Right renal pelvis (tissue), 4 donors: ENCODE measurements around the gene NELL1. TPM values are rescaled to one million over a fixed set of nuclear protein-coding genes. Genes with fewer than 3 reads are reported as not detected.

ENCODE experiments used
- DNase-seq, 4 donors: peaks; one replicate each; pipeline ENCODE4 v3.0.0-alpha.2; 2013; ENCODE audit warnings: low read depth in 4 of 4, low spot score in 3 of 4, missing footprints in 1 of 4
- polyA plus RNA-seq, 4 donors: library from polyadenylated mRNA; unstranded; fragments of 120-200 nt; gene quantifications; one replicate each; pipeline ENCODE4 v1.2.1, GENCODE V29; 2013; ENCODE audit not compliant: insufficient read length in 4 of 4

NELL1 gene
- polyA plus RNA-seq, 4 donors, result 2.4 to 4.6 (median 3.2) TPM

DNA sequence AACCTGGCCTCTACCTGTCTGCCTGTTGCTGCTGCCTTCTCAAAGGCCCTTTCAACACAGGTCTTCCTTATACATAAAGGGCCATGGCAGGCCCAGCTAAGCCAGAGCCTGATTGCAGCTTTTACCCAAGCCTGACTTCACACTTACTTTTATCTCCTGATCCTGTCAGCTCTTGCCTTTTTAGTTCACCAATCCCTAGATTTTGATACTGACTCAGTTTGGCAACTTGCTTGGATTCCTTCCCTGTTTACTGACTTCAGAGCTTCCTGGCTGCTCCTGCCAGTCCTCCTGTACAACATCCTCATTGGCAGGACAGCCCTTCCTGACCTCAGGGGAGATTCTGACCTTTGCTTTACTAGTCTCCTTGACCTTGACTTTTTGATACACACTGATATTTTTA lies 195.2 kb downstream of the NELL1 start:
- DNase-seq, result no peak

DNA sequence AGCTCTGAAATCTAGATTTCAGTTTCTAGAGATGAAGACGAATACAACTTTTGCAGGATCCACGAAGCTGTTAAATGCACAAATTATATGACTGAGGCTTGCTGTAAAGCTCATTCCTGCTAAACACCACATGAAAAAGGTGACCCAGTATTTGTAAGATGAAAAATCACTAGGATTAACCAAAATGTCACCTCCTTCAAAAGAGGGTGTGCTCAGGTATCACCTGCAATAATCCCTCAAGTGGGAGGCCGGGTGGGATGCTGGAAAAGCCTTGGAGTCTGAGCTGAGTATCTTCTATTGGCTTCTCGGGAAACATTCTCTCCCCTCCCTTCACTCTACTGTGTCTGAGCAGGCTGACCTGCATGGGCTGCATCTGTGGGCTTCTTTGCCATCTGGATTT lies 195.8 kb downstream of the NELL1 start:
- no peak for DNase-seq

DNA sequence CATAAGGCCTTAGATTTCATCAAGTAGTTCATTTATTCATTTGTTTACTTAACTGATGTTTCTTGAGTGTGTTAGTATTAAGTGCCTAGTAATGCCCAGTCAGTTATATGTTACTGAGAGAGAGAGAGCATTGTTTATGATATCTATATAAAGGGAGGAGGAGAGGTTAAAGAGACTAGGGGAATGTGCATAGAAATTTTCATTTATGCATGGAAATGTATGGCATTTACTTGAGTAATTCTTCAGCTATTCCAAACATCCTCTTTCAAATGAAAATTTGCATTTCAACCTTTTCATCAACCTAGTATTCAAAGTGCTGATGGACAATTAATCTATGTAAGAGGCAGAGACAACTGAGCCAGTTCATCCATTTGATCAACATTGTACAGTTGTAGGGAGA lies 199.7 kb downstream of the NELL1 start:
- no peak for DNase-seq

DNA sequence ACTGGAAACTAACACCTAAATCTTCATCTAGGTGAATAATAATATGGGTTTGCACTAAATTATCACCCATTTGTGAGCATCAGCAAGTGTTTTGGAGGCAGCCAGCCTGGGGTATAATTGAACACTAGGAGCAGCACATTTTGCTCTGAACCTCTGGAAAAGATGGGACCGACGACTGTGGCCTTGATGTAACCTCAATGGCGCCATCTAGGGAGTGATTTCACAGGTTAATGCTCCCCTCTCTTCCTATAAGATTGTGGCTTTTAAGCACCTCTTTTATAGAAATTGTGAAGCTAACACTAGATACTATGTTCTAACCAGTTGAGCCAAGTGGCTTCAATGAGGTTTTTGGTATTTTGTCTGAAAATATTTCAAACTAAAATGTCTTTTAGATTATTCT lies 203.7 kb downstream of the NELL1 start:
- DNase-seq, result no peak

DNA sequence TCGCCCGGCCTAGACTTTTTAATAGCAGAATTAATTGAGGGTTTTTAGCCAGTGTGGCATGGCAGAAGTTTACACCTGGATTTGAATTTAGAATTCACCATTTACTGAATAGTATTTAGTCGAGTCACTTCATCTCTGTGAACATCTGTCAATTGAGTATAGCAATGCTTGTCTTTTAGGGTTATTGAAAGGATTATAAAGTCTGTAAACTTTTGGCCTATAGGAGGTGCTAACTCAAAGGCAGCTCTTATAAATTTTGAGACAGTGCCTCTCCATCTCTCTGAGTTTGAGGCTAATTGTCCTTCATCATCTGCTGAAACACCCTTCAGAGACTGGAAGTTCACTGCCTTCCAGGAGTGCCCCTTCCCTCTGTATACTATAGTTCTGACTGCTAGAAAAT lies 205.0 kb downstream of the NELL1 start:
- DNase-seq, result no peak

DNA sequence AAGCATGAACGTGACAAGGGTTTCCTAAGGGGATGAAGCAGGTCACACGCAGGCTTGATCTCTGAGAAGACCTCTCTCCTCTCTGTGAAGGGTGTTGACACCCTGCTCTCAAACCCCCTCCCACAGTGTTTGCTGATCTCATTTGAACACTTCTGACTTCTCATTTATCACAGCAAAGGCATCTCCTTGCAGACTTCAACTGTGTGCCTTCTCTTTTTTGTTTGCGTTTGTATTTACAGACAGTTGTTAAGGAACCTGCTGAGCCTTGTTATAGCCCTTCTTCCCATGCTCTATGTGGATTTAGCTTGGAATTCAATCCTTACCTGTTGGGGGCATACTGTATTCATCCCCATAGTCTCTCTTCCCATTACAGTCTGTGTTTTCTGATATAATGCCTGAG lies 206.5 kb downstream of the NELL1 start:
- no peak for DNase-seq

DNA sequence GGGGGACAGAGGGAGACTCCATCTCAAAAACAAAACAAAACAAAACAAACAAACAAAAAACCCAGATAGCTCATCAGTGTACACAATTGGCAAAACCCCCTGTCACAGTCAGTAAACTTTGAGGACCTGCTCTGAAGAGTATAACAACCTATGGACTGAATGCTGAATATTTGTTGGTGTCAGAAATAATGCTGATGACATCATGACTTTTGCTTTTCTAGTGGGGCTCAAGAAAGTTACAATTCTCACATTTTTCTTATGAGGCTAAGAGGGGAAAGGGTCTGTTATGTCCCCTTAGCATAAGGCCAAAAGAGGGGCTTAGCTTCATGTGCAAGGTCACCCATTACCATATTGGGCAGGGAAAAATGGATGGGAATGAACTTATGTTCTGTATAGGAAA lies 207.4 kb downstream of the NELL1 start:
- no peak for DNase-seq

DNA sequence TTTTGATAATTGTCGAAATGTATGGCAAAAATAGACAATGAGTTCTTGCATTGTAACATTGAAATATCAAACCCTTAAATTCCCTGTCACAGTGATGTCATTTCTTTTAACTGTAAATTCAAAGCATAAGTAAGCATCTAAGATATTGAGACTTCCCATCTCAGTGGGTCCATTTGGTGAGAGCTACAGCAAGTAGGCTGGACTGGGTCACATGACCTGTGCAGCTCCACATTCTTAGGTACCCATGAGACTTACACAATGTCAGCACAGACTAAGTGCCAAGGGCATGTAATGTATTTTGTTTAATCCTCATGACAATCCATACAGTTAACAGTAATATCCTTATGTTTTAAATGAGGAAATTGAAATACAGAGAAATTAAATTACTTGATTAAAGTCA lies 210.7 kb downstream of the NELL1 start:
- no peak for DNase-seq

DNA sequence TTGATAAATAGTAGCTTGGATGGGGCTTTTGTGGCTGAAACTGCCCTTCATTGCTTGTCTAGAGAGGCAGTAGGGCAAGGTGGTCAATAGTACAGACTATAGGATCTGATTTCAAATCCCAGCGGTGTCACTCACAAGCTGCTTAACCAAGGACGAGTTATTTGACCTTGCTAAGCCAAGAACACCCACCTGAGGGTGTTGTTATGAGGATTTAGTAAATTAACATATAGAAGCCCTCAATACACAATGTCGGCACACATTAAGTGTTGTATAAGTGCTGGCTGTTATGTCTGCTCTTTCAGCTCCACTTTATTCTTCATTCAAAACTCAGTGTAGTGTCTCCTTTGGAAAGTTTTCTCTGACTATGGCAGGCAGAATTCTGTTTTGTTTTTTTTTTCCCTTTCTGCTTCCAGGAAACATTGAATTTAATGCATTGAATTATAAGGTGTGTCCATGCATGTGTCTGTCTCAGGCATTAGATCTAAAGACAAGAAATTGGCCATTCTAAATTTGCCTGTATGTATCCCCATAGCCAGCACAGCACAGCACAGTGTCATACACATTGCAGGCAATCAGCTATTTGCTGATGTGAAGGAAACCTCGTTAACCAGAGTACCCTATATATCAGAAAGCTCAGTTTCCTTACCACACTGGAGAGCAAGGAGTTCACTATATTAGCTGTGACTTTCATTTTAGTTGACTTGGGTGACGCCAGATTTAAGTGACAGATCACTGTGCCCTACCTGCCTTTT lies 212.1 kb downstream of the NELL1 start:
- DNase-seq, result no peak

DNA sequence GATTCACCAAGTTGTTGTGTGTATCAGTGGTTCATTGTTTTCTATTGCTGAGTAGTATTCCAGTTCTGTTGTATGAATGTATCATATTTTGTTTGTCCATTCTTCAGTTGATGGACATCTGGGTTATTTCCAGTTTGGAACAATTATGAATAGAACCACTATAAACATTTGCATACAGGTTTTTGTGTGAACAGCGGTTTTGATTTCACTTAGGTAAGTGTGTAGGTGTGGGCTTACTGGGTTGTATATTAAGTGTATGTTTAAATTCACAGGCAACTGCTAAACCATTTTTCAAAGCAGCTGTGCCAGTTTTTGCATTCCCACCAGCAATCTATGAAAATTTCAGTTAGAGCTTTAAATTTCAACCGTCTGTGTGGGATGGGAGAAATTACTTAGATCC lies 217.8 kb downstream of the NELL1 start:
- no peak for DNase-seq

DNA sequence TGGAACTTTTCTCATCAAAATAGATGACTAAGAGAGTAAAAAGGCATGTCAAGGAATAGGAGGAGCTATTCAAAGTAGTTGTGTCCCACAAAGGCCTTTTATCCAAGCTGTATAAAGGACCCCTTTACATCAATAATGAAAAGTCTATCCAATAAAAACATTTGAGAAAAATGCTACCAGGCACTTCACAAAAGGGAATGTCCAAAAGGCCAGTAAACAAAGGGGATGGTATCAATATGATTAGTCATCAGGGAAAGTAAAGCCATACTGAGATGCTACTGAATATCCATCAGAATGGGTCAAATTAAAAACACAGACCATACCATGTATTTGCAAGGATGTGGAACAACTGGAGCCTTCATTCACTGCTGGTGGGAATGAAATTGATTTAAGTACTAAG lies 224.9 kb downstream of the NELL1 start:
- DNase-seq, result no peak

DNA sequence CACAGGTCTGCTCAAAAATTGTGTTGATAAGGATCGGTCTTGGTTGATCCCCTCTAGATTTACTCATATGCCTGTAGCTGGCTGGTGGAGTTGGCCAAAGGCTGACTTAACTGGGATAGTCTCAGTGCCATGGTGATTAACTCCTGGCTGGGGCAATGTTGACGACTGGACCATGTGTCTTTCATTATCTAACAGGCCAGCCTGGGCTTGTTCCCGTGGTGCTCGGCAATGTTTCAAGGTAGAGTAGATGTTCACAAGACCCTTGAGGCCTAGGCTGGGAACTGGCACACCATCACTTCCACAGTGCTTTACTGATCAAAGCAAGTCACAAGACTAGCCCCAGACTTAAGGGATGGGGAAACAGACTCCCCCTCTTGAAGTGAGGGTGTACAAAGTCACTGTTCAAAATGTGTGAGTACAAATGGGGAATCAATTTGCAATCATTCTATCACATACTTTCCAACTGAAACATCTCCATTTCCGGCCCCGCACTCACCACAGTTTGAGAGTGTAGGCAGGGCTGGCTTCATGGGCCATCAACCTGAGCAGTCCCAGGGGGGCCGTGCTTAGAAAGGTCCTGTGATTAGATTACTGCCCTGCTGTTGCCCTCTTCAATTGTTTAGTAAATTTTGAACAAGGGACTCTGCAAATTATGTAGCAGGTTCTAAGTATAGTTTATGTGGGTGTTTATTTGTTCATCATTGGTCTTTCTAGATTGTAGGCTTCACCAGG lies 240.8 kb downstream of the NELL1 start:
- no peak for DNase-seq

DNA sequence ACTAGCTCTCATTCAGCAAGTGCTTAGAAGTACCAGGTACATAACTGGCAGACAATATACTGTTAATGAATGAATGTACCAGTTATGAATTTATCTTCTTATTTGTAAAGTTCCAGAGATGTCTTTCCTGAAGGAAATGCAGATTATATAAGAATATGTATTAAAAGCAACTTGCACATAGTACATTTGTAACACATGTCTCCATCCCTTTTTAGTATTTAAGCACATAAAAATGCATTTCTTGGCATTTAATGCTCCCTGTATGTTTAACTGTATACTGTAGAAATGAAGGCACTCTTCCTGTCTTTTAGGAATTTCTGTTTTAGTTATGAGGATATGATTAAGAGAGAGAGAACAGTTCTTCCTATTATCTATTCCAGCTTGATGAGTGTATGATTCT lies 241.3 kb downstream of the NELL1 start:
- no peak for DNase-seq

DNA sequence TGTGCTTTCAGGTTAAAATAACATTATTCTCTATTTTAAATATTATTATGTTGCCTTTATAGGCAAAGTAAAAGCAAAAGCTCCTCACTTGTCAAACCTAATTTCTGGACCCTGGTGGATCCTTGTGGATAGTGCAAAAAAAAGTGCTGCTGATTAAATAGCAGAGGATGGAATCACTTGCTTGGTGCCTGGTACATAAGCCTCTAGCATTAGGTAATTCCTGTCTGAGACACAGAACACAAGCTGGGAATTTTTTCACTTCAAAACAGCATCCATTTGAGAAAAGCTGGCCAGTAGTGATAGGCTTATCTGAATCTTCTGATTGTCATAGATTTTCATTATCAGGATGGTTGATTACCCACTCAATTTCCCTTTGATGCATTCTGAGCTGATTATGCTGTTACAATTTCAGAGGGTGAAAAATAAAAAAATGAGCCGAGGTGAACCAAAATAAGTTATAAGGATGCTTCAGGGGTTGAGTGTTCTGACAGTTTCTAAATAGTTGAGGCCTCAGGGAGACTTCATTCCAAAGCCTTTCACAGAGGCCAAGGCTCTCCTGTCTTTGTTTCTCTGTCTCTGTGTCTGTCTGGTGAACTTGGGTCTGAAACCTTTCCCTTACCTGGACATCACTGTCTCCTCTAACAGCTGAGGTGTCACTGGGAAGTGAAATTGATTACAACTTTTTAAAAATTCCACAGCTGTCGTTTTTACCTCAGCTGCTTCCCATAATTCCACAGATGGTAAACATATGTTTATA lies 242.9 kb downstream of the NELL1 start:
- DNase-seq, result no peak

DNA sequence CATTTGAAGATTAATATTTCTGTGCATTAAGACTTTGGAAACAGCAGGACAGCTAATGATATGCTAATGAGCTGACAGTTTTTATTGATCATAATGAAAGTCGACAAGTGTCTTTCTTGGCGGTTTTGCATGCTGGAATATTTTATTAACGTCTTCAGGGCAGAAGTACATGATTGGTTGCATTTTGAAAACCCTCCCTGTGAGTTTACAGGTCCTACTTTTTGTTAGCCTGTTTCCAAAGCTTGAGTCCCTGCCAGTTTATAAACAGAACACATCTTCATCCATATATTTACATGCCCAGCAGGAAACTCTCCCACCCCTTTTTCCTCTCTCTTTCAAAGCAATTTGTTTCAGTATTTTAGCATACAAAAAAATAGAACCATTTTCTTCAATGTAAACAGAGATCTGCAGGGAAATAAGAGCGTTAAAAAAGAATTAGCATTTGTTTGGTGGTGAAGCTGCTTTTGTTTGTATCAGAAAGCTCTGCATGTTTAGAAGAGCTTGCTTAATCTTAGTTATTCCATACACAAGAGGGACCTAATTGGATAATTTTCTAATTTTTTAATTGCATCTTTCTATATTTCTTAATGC lies 243.6 kb downstream of the NELL1 start:
- DNase-seq, result no peak

DNA sequence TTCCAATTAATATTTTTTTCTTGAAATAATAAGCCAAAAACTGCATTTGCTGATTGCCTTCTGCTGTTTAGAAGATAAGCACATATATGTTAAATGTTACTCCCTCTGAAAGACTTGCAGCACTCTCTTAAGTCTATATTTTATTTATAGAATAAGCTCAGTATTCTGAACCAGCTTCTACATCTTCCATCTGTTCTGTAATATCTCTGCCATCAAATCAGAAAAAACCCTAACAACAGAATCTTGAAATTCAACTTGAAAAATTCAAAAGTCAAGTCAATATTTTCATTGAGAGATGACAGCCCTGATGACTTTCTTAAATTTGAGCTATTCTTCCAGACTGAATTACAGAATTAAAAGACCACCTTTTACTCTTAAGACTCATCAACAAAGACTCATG lies 247.9 kb downstream of the NELL1 start:
- DNase-seq, result no peak

DNA sequence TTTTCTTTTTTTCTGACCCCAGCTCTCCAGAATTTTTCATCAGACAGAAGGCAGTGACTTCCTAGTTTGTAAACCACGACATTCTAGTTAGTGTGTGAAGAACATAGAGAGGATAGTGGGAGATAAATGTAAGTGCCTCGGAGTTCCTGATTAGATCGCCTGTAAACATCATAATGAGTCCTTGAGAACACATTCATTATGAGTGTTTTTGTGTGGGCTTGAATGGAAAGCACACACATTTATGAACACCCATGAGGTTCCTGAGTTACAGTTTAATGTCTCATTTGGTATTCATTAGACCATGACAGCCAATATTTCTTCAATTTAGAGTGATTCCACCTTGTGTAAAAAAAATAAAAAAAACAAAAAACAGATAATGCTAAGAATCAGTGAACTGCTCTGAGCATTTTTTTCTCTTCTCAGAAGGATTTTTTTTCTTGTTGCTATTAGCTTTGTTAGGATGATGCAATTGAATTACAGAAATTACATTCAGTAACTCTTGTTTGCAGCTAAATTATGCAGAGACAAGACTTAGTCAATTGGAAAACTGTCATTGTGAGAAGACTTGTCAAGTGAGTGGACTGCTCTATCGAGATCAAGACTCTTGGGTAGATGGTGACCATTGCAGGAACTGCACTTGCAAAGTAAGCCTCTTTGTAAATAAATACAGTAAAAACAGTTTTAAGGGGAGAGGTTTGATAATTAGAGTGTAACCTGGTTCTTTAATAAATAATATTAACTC lies 257.6 kb downstream of the NELL1 start:
- no peak for DNase-seq

DNA sequence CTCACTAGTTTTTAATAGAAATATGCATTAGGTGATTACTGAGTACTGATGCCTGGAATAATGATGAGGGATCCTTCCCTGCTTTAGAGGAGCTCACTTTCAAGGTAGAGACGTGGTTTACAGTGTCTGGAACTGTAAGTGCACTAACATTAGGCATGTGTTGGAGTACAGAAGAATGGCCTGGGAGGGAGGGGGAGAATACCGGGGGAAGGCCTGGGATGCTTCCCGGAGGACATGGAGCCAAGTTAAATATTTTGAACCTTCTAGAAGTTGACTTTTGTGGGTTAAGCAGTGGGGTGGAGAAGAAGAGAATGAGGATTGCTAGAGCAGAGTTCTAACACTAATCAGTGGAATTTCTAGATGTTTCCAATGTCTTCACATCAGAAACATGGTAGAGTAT lies 261.6 kb downstream of the NELL1 start:
- DNase-seq, result no peak

DNA sequence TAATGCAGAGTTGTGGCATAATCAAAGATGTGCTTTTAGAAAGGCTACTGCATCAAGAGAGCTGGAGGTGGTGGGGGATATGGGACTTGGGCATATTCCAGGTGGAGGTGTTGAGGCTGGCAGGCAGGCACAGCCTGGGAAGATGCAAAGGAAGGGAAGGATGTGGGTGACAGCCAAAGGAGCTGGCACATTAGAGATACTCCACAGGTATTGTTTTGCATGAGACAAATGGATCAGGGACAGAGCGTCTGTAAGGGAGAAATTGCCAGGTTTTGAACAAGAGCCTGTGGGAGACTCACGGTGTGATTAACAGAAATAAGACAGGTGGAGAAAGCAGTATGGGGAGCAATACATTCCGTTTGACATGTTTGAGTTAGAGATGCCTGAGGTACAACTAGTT lies 263.7 kb downstream of the NELL1 start:
- DNase-seq, result no peak

DNA sequence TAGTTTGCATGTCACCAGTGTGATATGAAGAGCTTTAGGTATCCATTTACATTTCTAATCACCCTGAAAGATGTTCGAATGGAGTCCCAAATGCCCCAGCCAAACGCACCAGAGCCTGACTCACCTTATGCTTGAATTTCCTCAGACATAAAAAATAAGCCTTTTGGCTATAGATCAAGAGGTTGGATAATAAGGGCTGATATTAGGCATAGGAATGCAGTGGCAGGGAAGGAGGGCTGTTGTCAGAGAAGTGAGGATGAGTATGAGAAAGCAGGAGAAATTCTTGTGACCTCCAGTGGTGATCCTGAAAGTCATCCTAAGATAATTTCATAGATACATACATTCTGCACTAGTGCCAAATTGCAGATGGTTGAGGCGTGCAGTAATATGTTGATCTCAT lies 264.6 kb downstream of the NELL1 start:
- DNase-seq, result no peak

DNA sequence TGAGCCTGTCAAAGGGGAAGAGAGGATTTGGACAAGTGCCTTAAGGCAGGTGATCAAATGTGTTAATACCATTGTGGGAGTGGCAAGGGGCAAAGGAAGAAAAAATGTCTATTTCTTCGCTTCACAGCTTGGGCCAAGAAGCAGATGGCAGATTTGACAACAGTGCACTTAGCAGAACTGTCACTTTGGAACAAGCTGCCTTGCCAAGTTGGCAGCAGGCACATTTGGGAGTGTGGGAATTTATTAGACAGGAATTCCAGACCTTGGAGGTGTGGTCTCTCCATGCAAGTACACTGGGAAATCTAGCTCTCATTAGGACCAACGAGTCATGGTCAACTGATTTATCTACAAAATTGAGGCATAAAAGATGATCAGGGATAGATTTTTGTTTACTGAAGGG lies 265.1 kb downstream of the NELL1 start:
- no peak for DNase-seq
